ENCODE results near the gene C8G. TPM values are rescaled to one million over a fixed set of nuclear protein-coding genes. Genes with fewer than 3 reads are reported as not detected.

C8G gene
- total RNA-seq, 1 experiment from 2014 or later, result 2.1 TPM

GRCh38 chr9:136952876-136953770, 8.1 kb downstream of the C8G start:
- DNase-seq (ENCODE audit: low read depth, low spot score), result no peak
- no peaks in the 10 kb centered on the region for H3K79me2 ChIP-seq (ENCODE audit: insufficient read depth, low read length)
- H3K36me3 ChIP-seq (ENCODE audit: control insufficient read depth in 1 of 2, insufficient read depth in 2 of 2, low read length in 2 of 2), result no peaks in the 10 kb centered on the region
- BruUV-seq (replicated peaks), result no TSS peak
- no peak for ATAC-seq
- no peaks in the 10 kb centered on the region for H4K20me1 ChIP-seq (ENCODE audit: insufficient read depth)
- ChIA-PET CTCF (no interaction called here), RAD21 (ENCODE audit: low non-redundant PET in 1 of 2, low total read pairs in 2 of 2, uncharacterized antibody in 2 of 2, unreplicated experiment in 2 of 2) (no interaction called here), POLR2A (no interaction called here)
- intact Hi-C loops (cut with micrococcal nuclease), result no loop called here
- H3K9ac ChIP-seq (ENCODE audit: low read length), result no peak overlapping the region
- no peak overlapping the region for H2AFZ ChIP-seq (ENCODE audit: low read depth, low read length, poor library complexity, severe bottlenecking)
- H3K4me1 ChIP-seq (ENCODE audit: control insufficient read depth in 1 of 2, insufficient read depth in 2 of 2, low read length in 2 of 2), result peaks cover 19 to 30% of the 10 kb centered on the region in 2 experiments
- H3K4me2 ChIP-seq (ENCODE audit: low read length), result no peak overlapping the region
- no peak overlapping the region for H3K4me3 ChIP-seq (replicated peaks in 1 of 2; ENCODE audit: low read depth in 1 of 2, low read length in 2 of 2)
- TF ChIP-seq EZH2 (IDR thresholded peaks at IDR 0.05) (no peak), CEBPB (IDR thresholded peaks at IDR 0.05; ENCODE audit: low read depth) (no peak), FOSL1 (IDR thresholded peaks at IDR 0.05; ENCODE audit: low read depth) (no peak), YY1 (IDR thresholded peaks at IDR 0.05; ENCODE audit: extremely low read depth, insufficient replicate concordance, low read depth, low read length) (no peak), POLR2AphosphoS5 (IDR thresholded peaks at IDR 0.05; ENCODE audit: low read depth, low read length) (no peak), JUND (IDR thresholded peaks at IDR 0.05) (no peak), EGR1 (IDR thresholded peaks at IDR 0.05; ENCODE audit: low read depth) (no peak), SIN3A (IDR thresholded peaks at IDR 0.05; ENCODE audit: low read depth) (no peak), SRF (IDR thresholded peaks at IDR 0.05; ENCODE audit: low read depth) (no peak), EZH2phosphoT487 (IDR thresholded peaks at IDR 0.05; ENCODE audit: borderline replicate concordance) (no peak), SP1 (IDR thresholded peaks at IDR 0.05; ENCODE audit: low read depth) (no peak), RAD21 (IDR thresholded peaks at IDR 0.05; ENCODE audit: low read depth) (no peak), ZFX (IDR thresholded peaks at IDR 0.05) (no peak)
- no peaks in the 10 kb centered on the region for H3K9me2 ChIP-seq (ENCODE audit: insufficient read depth)
- no peaks in the 10 kb centered on the region for H3K9me3 ChIP-seq (ENCODE audit: control insufficient read depth in 1 of 2, insufficient read depth in 1 of 2, low read depth in 1 of 2, low read length in 2 of 2)
- H3K27ac ChIP-seq (ENCODE audit: low read depth, low read length), result no peak overlapping the region
- H3K27me3 ChIP-seq (ENCODE audit: insufficient read depth, low read length), result no peaks in the 10 kb centered on the region
